Stimulated activated CD4-positive, alpha-beta T cell treated with anti-CD3 and anti-CD28 coated beads, Interleukin-15, amount 100 ng/mL, for 48 hours (primary cell): ENCODE measurements around the gene OR5AU1.

Experiments used
- DNase-seq, 2 donors: peaks; one replicate each; pipeline ENCODE4 v3.0.0-alpha.2; 2020; ENCODE audit warnings: low read depth in 2 of 2

OR5AU1 gene

DNA sequence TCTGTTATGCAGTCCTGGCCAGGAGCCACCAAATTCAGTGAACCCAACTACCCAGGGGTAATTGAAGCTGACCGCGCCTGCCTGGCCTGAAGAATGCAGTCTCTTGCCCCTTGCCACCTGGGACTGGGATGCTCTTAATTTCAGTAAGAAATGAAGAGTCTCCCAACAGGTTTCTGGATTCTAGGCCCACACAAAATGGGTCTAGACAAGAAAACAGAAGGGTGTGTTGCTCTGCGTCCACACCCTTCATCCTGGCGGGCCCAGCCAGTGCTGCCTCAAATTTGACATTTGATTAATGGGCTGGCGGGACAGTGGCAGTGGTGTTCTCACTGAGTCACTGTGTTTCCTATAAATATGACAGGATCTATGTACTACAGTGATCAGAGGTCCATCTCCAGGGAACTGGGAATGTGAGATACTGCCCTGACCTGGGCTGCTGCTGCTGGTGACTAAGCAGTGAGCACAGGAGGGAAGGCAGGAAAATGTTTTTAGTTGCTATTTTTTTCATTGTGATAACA lies 48.5 kb downstream of the OR5AU1 start:
- DNase-seq = no peak

DNA sequence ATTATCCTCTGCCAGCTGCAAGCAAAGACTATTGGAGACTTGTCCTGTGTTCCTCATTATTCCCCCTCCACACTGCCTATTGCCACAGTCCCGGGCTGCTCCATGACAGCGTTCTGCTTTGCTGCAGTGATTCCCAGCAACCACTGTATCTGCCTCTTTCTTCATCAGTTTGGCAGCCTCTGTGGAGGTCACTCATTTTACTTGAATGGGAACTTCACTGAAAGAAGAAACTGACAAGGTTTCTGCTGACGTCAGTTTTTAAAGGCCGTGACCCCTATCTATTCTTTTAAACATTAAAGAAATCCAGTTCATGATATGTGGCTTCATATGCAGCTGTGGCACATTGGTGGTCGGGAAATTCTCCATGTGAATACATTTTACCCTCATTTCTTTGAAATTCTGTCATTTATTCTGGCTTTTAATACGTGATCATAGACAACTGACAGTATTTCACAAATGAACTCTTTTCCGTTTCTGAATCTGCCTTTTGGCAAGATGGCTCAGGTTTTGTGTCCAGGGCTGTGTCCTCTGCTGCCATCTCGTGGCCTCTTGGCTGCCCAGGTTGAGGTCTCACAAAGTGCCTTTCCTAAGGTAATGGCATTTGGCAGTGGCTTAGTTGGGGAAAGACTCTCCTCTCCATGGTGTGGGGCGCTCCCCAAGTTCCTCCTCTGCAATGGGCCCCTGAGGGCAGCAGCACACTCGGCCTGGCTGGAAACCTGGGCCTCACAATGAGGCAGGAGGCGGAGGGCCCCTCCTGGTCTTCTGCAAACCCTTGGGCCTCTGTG lies 49.2 kb downstream of the OR5AU1 start:
- DNase-seq = peak; percentile 57 to 68

DNA sequence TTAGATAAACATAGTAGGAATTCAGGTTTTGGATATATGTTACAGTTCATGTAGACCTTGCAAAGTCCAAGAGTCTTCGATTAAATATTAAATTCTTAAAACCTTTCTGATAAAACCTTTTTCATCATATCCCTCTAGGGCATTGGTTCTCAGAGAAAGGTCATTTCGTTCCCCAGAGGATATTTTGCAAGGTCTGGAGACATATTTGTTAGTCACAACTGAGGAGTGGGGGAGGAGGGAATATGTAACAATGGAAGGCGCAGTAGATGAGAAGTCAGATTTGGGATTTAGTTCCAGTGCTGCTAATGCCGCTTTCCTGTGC lies 49.7 kb downstream of the OR5AU1 start:
- no peak for DNase-seq

DNA sequence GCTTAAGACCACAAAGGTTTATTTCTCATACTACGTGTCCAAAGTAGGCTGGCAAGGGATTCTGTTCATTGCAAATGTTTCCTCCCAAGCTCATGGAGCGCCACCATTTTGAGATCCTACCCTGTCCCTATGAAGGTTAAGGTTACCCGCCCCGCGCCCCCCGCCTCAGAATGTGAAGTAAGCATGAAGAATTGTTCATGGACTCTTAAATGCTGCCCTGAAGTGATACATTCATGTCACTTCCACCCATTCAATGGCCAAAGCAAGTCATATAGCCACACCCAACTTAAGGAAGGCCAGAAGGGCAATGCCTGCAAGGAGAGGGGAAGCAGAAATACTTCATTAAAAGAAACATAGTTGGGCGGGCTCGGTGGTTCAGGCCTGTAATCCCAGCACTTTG lies 50.8 kb downstream of the OR5AU1 start:
- DNase-seq = no peak
